ENCODE measurements around the gene CARNS1. TPM values are rescaled to one million over a fixed set of nuclear protein-coding genes. Genes with fewer than 3 reads are reported as not detected.

The CARNS1 gene
- total RNA-seq, 1 experiment from 2014 or later: 1.3 TPM

DNA sequence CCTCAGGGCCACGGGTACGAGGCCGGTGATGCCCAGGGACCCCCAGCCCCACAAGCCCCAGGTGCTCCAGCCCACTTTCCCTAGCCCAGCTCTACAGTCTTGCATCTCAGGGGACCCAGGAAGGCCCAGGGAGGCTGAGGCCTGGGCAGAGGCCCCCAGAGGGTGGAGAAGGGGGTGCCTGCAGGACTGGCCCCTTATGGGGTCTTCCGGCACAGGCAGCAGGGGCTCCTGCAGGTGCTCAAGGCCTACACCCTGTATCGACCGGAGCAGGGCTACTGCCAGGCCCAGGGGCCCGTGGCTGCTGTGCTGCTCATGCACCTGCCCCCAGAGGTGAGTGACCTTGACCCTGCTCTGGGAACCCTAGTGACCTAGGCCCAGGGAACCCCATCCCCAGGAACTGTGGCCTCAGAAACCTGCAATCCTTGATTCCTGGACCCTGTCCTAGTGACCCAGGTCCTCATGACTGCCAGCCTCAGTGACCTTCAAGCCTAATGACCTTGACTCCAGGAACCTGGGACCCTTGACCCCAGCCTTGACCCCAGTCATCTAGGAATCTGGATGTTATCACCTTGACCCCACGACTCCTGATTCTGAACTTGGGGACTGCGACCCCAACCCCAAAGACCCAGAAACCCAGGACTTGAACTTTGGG is 9.7 kb upstream of the CARNS1 start:
- Mint-ChIP-seq H3K4me3 (no peak overlapping the region), H3K27me3 (ENCODE audit: low read depth) (peaks cover 8% of the 10 kb centered on the region; the same call in 1 of the 2 replicates)

DNA sequence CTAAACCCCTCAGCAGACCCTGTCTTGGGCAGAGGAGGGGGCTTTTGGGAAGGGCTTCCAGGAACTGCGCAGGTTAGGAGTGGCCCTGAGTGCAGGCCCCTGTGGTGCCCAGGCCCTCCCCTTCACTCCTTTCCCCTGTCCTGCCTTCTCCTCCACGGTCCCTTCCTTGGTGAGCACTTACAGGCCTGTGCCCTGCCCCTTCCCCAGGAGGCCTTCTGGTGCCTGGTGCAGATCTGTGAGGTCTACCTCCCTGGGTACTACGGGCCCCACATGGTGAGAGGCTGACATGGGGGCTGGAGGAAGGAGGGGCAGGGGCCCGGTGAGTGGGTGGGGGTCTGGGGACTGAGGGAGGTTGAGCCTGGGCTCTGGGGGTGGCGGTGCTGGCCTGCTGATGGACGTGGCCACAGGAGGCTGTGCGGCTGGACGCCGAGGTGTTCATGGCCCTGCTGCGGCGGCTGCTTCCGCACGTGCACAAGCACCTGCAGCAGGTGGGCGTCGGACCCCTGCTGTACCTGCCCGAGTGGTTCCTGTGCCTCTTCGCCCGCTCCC is 9.0 kb upstream of the CARNS1 start:
- TF ChIP-seq FOXK1 (CRISPR knock-in tag; IDR thresholded peaks at IDR 0.05): no peak
- TF ChIP-seq, protein P1, sequence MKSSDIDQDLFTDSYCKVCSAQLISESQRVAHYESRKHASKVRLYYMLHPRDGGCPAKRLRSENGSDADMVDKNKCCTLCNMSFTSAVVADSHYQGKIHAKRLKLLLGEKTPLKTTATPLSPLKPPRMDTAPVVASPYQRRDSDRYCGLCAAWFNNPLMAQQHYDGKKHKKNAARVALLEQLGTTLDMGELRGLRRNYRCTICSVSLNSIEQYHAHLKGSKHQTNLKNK (CRISPR knock-in tag; IDR thresholded peaks at IDR 0.05): no peak
- TF ChIP-seq, protein P2, sequence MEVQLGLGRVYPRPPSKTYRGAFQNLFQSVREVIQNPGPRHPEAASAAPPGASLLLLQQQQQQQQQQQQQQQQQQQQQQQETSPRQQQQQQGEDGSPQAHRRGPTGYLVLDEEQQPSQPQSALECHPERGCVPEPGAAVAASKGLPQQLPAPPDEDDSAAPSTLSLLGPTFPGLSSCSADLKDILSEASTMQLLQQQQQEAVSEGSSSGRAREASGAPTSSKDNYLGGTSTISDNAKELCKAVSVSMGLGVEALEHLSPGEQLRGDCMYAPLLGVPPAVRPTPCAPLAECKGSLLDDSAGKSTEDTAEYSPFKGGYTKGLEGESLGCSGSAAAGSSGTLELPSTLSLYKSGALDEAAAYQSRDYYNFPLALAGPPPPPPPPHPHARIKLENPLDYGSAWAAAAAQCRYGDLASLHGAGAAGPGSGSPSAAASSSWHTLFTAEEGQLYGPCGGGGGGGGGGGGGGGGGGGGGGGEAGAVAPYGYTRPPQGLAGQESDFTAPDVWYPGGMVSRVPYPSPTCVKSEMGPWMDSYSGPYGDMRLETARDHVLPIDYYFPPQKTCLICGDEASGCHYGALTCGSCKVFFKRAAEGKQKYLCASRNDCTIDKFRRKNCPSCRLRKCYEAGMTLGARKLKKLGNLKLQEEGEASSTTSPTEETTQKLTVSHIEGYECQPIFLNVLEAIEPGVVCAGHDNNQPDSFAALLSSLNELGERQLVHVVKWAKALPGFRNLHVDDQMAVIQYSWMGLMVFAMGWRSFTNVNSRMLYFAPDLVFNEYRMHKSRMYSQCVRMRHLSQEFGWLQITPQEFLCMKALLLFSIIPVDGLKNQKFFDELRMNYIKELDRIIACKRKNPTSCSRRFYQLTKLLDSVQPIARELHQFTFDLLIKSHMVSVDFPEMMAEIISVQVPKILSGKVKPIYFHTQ (CRISPR knock-in tag; IDR thresholded peaks at IDR 0.05): no peak
- TF ChIP-seq, protein P3, sequence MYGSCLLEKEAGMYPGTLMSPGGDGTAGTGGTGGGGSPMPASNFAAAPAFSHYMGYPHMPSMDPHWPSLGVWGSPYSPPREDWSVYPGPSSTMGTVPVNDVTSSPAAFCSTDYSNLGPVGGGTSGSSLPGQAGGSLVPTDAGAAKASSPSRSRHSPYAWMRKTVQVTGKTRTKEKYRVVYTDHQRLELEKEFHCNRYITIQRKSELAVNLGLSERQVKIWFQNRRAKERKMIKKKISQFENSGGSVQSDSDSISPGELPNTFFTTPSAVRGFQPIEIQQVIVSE (CRISPR knock-in tag; IDR thresholded peaks at IDR 0.05; ENCODE audit: borderline replicate concordance): no peak
- no peak for TF ChIP-seq FOXP1 (CRISPR knock-in tag; IDR thresholded peaks at IDR 0.05; ENCODE audit: borderline replicate concordance)
- TF ChIP-seq RELA (CRISPR knock-in tag; IDR thresholded peaks at IDR 0.05; ENCODE audit: borderline replicate concordance): 0 out of 2 replicates have a peak, but pooled peaks have one; percentile 29
- no peak for TF ChIP-seq SMAD4 (CRISPR knock-in tag; IDR thresholded peaks at IDR 0.05)
- Mint-ChIP-seq H3K27me3 (ENCODE audit: low read depth) (peaks cover 8% of the 10 kb centered on the region; the same call in 1 of the 2 replicates), H3K36me3 (no peaks in the 10 kb centered on the region), H3K9me3 (no peaks in the 10 kb centered on the region), H3K4me1 (peaks cover 20% of the 10 kb centered on the region), H3K27ac (no peak overlapping the region), H3K4me3 (no peak overlapping the region)
- ChIA-PET CTCF (interaction anchor here (0.9 to 1.4 kb wide), 4 partner anchors 12 to 64 kb away, joined by 3 to 7 read pairs (median 3); no protein-coding TSS in a partner anchor), POLR2A (interaction anchor here (1.3 to 1.5 kb wide), 2 partner anchors 10 to 14 kb away, joined by 3 to 7 read pairs; no protein-coding TSS in a partner anchor)
- DNase-seq (ENCODE audit: low spot score) (no peak), ATAC-seq (no peak)

More for the DNA sequence above, 9.7 kb upstream of the CARNS1 start:
- no peak overlapping the region for H3K27ac Mint-ChIP-seq
- ChIA-PET POLR2A (no interaction called here), CTCF (no interaction called here)
- TF ChIP-seq, protein P4, sequence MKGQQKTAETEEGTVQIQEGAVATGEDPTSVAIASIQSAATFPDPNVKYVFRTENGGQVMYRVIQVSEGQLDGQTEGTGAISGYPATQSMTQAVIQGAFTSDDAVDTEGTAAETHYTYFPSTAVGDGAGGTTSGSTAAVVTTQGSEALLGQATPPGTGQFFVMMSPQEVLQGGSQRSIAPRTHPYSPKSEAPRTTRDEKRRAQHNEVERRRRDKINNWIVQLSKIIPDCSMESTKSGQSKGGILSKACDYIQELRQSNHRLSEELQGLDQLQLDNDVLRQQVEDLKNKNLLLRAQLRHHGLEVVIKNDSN (CRISPR knock-in tag; IDR thresholded peaks at IDR 0.05): no peak
- TF ChIP-seq, protein P5, sequence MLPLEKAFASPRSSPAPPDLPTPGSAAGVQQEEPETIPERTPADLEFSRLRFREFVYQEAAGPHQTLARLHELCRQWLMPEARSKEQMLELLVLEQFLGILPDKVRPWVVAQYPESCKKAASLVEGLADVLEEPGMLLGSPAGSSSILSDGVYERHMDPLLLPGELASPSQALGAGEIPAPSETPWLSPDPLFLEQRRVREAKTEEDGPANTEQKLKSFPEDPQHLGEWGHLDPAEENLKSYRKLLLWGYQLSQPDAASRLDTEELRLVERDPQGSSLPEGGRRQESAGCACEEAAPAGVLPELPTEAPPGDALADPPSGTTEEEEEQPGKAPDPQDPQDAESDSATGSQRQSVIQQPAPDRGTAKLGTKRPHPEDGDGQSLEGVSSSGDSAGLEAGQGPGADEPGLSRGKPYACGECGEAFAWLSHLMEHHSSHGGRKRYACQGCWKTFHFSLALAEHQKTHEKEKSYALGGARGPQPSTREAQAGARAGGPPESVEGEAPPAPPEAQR (CRISPR knock-in tag; IDR thresholded peaks at IDR 0.05): no peak
- TF ChIP-seq TEAD4 (CRISPR knock-in tag; IDR thresholded peaks at IDR 0.05) (no peak), NFYB (CRISPR knock-in tag; conservative IDR thresholded peaks at IDR 0.05; ENCODE audit: low read depth) (no peak), ZNF671 (CRISPR knock-in tag; IDR thresholded peaks at IDR 0.05) (no peak), RORB (CRISPR knock-in tag; IDR thresholded peaks at IDR 0.05) (no peak)
- TF ChIP-seq, protein P6, sequence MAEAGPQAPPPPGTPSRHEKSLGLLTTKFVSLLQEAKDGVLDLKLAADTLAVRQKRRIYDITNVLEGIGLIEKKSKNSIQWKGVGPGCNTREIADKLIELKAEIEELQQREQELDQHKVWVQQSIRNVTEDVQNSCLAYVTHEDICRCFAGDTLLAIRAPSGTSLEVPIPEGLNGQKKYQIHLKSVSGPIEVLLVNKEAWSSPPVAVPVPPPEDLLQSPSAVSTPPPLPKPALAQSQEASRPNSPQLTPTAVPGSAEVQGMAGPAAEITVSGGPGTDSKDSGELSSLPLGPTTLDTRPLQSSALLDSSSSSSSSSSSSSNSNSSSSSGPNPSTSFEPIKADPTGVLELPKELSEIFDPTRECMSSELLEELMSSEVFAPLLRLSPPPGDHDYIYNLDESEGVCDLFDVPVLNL (CRISPR knock-in tag; IDR thresholded peaks at IDR 0.05; ENCODE audit: borderline replicate concordance, low read depth): no peak
- no peaks in the 10 kb centered on the region for H3K36me3 Mint-ChIP-seq
- H3K9me3 Mint-ChIP-seq: no peaks in the 10 kb centered on the region
- ATAC-seq (no peak), DNase-seq (ENCODE audit: low spot score) (no peak)
- peaks cover 20% of the 10 kb centered on the region for H3K4me1 Mint-ChIP-seq

Measured in WTC11 (cell line).